Measurements from ENCODE around the gene AKR1E2.

AKR1E2 gene

DNA sequence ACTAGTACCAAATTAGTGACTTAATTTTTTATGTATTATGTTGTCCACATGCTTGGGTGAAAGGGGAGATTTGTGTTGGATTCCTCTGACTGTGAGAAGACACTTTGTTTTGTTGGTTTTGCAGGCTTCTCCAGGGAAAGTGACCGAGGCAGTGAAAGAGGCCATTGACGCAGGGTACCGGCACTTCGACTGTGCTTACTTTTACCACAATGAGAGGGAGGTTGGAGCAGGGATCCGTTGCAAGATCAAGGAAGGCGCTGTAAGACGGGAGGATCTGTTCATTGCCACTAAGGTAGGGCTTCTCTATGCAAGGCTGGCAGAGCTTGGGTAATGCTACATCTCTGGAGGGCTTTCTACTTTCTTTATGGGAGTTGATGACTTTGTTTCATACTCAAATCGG, 4.5 kb downstream of the AKR1E2 start:
- H3K4me3 ChIP-seq (replicated peaks; ENCODE audit: low read depth, low read length): no peak overlapping the region
- TF ChIP-seq, protein P1, sequence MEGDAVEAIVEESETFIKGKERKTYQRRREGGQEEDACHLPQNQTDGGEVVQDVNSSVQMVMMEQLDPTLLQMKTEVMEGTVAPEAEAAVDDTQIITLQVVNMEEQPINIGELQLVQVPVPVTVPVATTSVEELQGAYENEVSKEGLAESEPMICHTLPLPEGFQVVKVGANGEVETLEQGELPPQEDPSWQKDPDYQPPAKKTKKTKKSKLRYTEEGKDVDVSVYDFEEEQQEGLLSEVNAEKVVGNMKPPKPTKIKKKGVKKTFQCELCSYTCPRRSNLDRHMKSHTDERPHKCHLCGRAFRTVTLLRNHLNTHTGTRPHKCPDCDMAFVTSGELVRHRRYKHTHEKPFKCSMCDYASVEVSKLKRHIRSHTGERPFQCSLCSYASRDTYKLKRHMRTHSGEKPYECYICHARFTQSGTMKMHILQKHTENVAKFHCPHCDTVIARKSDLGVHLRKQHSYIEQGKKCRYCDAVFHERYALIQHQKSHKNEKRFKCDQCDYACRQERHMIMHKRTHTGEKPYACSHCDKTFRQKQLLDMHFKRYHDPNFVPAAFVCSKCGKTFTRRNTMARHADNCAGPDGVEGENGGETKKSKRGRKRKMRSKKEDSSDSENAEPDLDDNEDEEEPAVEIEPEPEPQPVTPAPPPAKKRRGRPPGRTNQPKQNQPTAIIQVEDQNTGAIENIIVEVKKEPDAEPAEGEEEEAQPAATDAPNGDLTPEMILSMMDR (IDR thresholded peaks at IDR 0.05; ENCODE audit: low read length, missing control alignments): no peak
- no peak for DNase-seq (ENCODE audit: low read depth)

DNA sequence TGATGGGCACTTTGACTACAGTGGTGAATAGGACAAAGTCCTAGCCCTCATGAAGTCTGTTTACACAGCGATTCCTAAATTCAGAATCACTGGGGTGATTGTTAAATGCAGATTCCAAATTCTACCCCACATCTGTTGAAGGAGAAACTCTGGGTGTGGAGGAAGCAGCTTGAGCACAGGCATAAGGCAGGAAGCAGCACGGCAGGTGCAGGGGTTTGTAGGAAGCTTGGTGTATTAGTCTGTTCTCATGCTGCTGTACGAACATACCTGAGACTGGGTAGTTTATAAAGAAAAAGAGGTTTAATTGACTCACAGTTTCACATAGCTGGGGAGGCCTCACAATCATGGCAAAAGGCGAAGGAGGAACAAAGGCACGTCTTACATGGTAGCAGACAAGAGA, 5.1 kb downstream of the AKR1E2 start:
- no peak overlapping the region for H3K4me3 ChIP-seq (replicated peaks; ENCODE audit: low read depth, low read length)
- no peak for DNase-seq (ENCODE audit: low read depth)
- TF ChIP-seq, protein P1 (IDR thresholded peaks at IDR 0.05; ENCODE audit: low read length, missing control alignments): no peak

DNA sequence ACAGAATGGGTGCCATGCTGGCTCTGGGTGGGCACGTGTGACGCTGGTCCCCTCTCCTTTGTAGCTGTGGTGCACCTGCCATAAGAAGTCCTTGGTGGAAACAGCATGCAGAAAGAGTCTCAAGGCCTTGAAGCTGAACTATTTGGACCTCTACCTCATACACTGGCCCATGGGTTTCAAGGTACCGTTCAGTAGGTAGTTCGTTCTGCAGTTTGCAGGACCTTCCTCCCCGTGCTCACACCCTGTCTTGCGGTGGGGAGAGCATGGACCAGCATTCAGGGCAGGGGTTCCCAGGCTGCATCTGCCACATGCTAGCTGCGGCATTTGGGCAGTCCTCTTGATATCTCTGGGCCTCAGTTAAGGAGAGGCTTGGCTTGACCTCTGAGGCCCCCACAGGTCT, 7.3 kb downstream of the AKR1E2 start:
- TF ChIP-seq, protein P1 (IDR thresholded peaks at IDR 0.05; ENCODE audit: low read length, missing control alignments): no peak
- DNase-seq (ENCODE audit: low read depth): no peak
- no peak overlapping the region for H3K4me3 ChIP-seq (replicated peaks; ENCODE audit: low read depth, low read length)

DNA sequence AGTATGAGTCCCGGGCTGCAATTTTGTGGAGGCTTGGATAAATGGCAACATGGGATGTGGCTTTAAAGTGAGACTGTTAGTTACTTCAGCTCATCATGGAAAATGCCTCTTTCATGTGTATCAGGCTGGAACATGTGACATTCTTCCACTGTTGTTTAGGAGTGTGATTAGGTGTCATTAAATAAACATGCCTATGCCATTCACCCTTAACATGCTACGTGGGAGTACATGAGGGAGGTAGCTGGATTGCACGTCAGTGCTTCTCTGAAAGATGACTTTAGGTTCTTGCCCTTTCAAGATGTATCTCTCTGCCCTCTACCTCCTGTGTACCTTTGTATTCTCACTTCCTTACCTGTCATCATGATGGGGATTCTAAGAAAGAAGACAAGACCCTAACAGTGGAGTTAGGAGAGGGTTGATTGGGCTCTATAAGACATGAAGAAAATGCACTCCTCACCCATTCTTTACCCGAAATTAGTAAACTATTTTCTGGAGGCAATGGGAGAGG, 8.9 kb downstream of the AKR1E2 start:
- H3K4me3 ChIP-seq (replicated peaks; ENCODE audit: low read depth, low read length): no peak overlapping the region
- DNase-seq (ENCODE audit: low read depth): no peak
- TF ChIP-seq, protein P1 (IDR thresholded peaks at IDR 0.05; ENCODE audit: low read length, missing control alignments): no peak

DNA sequence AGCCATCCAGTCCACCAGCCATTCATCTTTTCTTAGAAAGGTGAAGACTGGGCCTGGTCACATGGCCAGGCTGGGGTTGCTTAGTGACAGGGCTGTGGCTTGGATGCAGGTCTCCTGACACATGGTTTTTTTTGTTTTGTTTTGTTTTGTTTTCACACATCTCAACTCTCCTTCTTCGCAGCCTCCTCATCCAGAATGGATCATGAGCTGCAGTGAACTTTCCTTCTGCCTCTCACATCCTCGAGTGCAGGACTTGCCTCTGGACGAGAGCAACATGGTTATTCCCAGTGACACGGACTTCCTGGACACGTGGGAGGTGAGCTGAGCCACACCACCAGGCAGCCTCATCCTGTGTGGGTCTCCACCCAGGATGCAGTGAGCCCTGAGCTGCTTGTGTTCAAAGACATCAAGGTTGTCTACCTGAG, 9.5 kb downstream of the AKR1E2 start:
- DNase-seq (ENCODE audit: low read depth): no peak
- H3K4me3 ChIP-seq (replicated peaks; ENCODE audit: low read depth, low read length): no peak overlapping the region
- TF ChIP-seq, protein P1 (IDR thresholded peaks at IDR 0.05; ENCODE audit: low read length, missing control alignments): no peak

DNA sequence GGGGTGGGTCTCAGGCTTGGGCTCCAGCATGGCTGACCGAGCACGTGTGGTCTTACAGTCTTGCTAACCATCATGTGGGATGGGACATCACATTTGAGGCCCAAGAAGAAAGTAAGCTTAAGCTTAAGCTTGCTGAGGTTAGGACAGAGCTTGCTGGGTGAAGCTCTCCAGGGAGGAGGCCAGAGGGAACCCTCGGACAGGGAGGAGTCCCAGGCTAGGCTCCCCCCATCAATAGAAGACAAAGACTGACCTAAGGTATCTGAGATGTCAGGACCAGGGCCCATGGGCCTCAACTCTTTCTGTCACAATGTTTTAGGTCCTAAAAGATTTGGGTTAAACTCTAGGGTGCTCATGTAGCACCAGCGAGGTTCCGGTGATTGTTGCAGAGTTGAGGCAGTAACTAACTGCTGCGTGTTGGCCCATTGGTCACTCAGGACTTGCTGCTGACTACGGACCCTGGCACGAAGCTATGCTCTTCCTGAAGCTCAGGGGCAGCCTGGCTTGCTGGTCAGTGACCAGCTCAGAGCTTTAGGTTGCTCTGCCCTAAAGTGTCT, 10.5 kb downstream of the AKR1E2 start:
- TF ChIP-seq, protein P1 (IDR thresholded peaks at IDR 0.05; ENCODE audit: low read length, missing control alignments): no peak
- no peak for DNase-seq (ENCODE audit: low read depth)
- H3K4me3 ChIP-seq (replicated peaks; ENCODE audit: low read depth, low read length): no peak overlapping the region

DNA sequence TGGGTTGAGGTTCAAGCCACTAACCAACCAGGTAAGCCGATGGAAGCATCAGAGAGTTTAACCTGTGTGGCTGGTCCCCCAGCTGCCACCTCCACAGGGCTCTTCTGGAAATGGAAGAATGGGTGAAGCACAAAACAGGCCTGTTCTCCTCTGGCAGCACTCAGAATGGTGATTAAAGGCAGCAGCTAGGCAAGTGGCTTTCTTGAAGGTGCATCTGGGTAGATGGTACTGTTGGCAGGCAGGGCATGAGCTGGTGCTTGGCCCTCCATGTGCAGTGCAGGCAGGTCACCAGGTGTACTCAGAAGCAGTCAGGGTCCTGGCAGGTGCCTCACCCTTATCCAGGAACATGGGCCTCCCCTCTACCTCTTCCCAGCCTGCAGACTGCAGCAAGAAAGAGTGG, 11.5 kb downstream of the AKR1E2 start:
- no peak overlapping the region for H3K4me3 ChIP-seq (replicated peaks; ENCODE audit: low read depth, low read length)
- TF ChIP-seq, protein P1 (IDR thresholded peaks at IDR 0.05; ENCODE audit: low read length, missing control alignments): no peak
- DNase-seq (ENCODE audit: low read depth): no peak

Measured in fibroblast of pulmonary artery (primary cell).